A549 (cell line): ENCODE results near the gene WFS1. TPM values are rescaled to one million over a fixed set of nuclear protein-coding genes. Genes with fewer than 3 reads are reported as not detected.

Source experiments
- ATAC-seq, 2 experiments: fragments of 200-7000 bp in 1 of 2; fragments of >200 bp in 1 of 2; cut with Nextera tagmentation in 1 of 2; cut with Tn5 transposase in 1 of 2; 3 replicates each; pipeline versions ENCODE4 v1.8.0 to v1.9.1; 2018 to 2020; ENCODE audit warnings: mild to moderate bottlenecking in 1 of 2, moderate library complexity in 1 of 2
- CTCF ChIA-PET: fragments of 300-600 bp; sonication (Branson Sonifier 250); formaldehyde crosslinking; extraction: SDS; loops from one replicate; lab custom pipeline; 2021; ENCODE audit warnings: antibody characterized with exemption, inconsistent platforms; lab: Yijun Ruan, JAX
- POLR2A ChIA-PET: fragments of 350-600 bp; formaldehyde crosslinking; extraction: SDS; loops from one replicate; lab custom pipeline; 2021; ENCODE audit warnings: antibody characterized with exemption, inconsistent platforms; lab: Yijun Ruan, JAX
- DNase-seq, 2 experiments: peaks; one replicate each; pipeline versions ENCODE4 v3.0.0 to v3.0.0-alpha.2; 2011 to 2016; ENCODE audit warnings: low read depth in 1 of 2, low spot score in 1 of 2
- FAIRE-seq: peaks from 2 replicates; lab custom pipeline; 2011; peaks lifted over from hg19 to GRCh38; lab: Jason Lieb, UNC
- H3K27ac ChIP-seq, 2 experiments: fragments of >200 bp; sonication (Bioruptor Twin); formaldehyde crosslinking; 3 replicates each; pipeline ENCODE4 v1.5.1; 2016 to 2017
- H3K4me1 ChIP-seq: fragments of >200 bp; sonication (Bioruptor Twin); formaldehyde crosslinking; 3 replicates; pipeline ENCODE4 v1.6.1; 2016
- H3K4me2 ChIP-seq: fragments of >200 bp; sonication (Bioruptor Twin); formaldehyde crosslinking; 3 replicates; pipeline ENCODE4 v1.6.1; 2016
- H3K4me3 ChIP-seq: fragments of >200 bp; sonication (Bioruptor Twin); formaldehyde crosslinking; 3 replicates; pipeline ENCODE4 v1.5.1; 2016
- H3K9me3 ChIP-seq: fragments of >200 bp; sonication (Bioruptor Twin); formaldehyde crosslinking; 3 replicates; pipeline ENCODE4 v1.6.1; 2016
- BCL3 ChIP-seq: fragments of >200 bp; sonication (Bioruptor Twin); formaldehyde crosslinking; IDR thresholded peaks from 3 replicates; pipeline ENCODE4 v1.6.1; 2016
- BHLHE40 ChIP-seq: IDR thresholded peaks from 2 replicates; pipeline ENCODE4 v1.6.1; 2012; ENCODE audit warnings: low read depth, low read length, inconsistent platforms
- CBX2 ChIP-seq: fragments of 200-600 bp; sonication (generic); IDR thresholded peaks from 2 replicates; pipeline ENCODE4 v1.6.1; 2016; ENCODE audit warnings: low read depth, mild to moderate bottlenecking, borderline replicate concordance
- CBX8 ChIP-seq: fragments of 200-600 bp; sonication (generic); IDR thresholded peaks from 2 replicates; pipeline ENCODE4 v1.6.1; 2016
- CHD4 ChIP-seq: fragments of 200-600 bp; sonication (generic); IDR thresholded peaks from 2 replicates; pipeline ENCODE4 v1.6.1; 2016; ENCODE audit warnings: antibody characterized with exemption, mild to moderate bottlenecking, borderline replicate concordance
- CTCF ChIP-seq: fragments of >200 bp; sonication (Bioruptor Twin); formaldehyde crosslinking; IDR thresholded peaks from 3 replicates; pipeline ENCODE4 v1.5.1; 2016
- ELK1 ChIP-seq: fragments of 150-350 bp; IDR thresholded peaks from 2 replicates; pipeline ENCODE4 v1.6.1; 2014; ENCODE audit warnings: low read depth, mild to moderate bottlenecking, low read length
- EP300 ChIP-seq, 2 experiments: fragments of >200 bp; sonication (Bioruptor Twin); formaldehyde crosslinking; IDR thresholded peaks; 2 replicates in 1 of 2; 3 replicates in 1 of 2; pipeline ENCODE4 v1.6.1; 2016 to 2017
- HDAC2 ChIP-seq: fragments of 200-600 bp; sonication (generic); IDR thresholded peaks from 2 replicates; pipeline ENCODE4 v1.6.1; 2016
- HOXA7 ChIP-seq: fragments of 250-450 bp; sonication (Bioruptor Pico); IDR thresholded peaks from 2 replicates; pipeline ENCODE4 v1.5.0; 2020; ENCODE audit warnings: mild to moderate bottlenecking, moderate library complexity
- HOXB13 ChIP-seq: fragments of 250-450 bp; sonication (Bioruptor Pico); IDR thresholded peaks from 2 replicates; pipeline ENCODE4 v1.5.0; 2020; ENCODE audit warnings: low read depth, mild to moderate bottlenecking, moderate library complexity
- HOXB5 ChIP-seq: fragments of 250-450 bp; sonication (Bioruptor Pico); IDR thresholded peaks from 2 replicates; pipeline ENCODE4 v1.5.0; 2020; ENCODE audit warnings: mild to moderate bottlenecking, moderate library complexity
- JUN ChIP-seq, 2 experiments: fragments of >200 bp; sonication (Bioruptor Twin); formaldehyde crosslinking; IDR thresholded peaks; 2 replicates in 1 of 2; 3 replicates in 1 of 2; pipeline ENCODE4 v1.6.1; 2016 to 2017
- MAFK ChIP-seq: fragments of 450-650 bp; IDR thresholded peaks from 2 replicates; pipeline ENCODE4 v1.6.1; 2014; ENCODE audit not compliant: partially characterized antibody
- PBX3 ChIP-seq: IDR thresholded peaks from 2 replicates; pipeline ENCODE4 v1.6.1; 2012
- POLR2AphosphoS2 ChIP-seq: conservative IDR thresholded peaks from 2 replicates; pipeline ENCODE4 v1.6.1; 2012; ENCODE audit warnings: low read length, improper control_type of control experiment, inconsistent platforms
- RAD21 ChIP-seq, 2 experiments: fragments of >200 bp in 1 of 2; sonication (Bioruptor Twin) in 1 of 2; formaldehyde crosslinking in 1 of 2; IDR thresholded peaks in 1 of 2; conservative IDR thresholded peaks in 1 of 2; 2 replicates in 1 of 2; 3 replicates in 1 of 2; pipeline ENCODE4 v1.6.1; 2012 to 2018; ENCODE audit warnings: inconsistent platforms in 1 of 2
- RARB ChIP-seq: fragments of 250-450 bp; sonication (Bioruptor Pico); IDR thresholded peaks from 2 replicates; pipeline ENCODE4 v1.8.0; 2021; ENCODE audit warnings: mild to moderate bottlenecking, moderate library complexity
- RCOR1 ChIP-seq: fragments of 150-350 bp; IDR thresholded peaks from 2 replicates; pipeline ENCODE4 v1.6.1; 2014; ENCODE audit warnings: antibody characterized with exemption, low read length, low read depth
- RFX5 ChIP-seq: fragments of 450-650 bp; IDR thresholded peaks from 2 replicates; pipeline ENCODE4 v1.7.1; 2014; ENCODE audit warnings: antibody characterized with exemption, mild to moderate bottlenecking, moderate library complexity
- TFCP2L1 ChIP-seq: fragments of 250-450 bp; sonication (Bioruptor Pico); IDR thresholded peaks from 2 replicates; pipeline ENCODE4 v1.5.0; 2021; ENCODE audit warnings: mild to moderate bottlenecking
- TP53 ChIP-seq: fragments of 250-450 bp; sonication (Bioruptor Pico); IDR thresholded peaks from 2 replicates; pipeline ENCODE4 v1.5.0; 2021; ENCODE audit warnings: mild to moderate bottlenecking, moderate library complexity
- ZNF302 ChIP-seq: fragments of 250-450 bp; sonication (Bioruptor Pico); IDR thresholded peaks from 2 replicates; pipeline ENCODE4 v1.9.0; 2021; ENCODE audit warnings: inconsistent platforms, mild to moderate bottlenecking, moderate library complexity
- WGBS: methylation state at CpG from one replicate; pipeline ENCODE4 v1.1.6; 2017; ENCODE audit errors: missing lambda C conversion rate; 5-methylcytosine and 5-hydroxymethylcytosine counted together
- polyA plus RNA-seq, 4 experiments: library from polyadenylated mRNA; depleted of rRNA in 3 of 4; stranded (reverse); fragments of >200 nt; fragmentation: RNase III in 1 of 4; extraction: RNeasy Plus Mini Kit Qiagen cat#74134 plus additional on column Dnase treatment in 1 of 4; gene quantifications; 2 replicates in 3 of 4; 3 replicates in 1 of 4; pipeline ENCODE4 v1.2.3, GENCODE V29; 2011 to 2017
- TF ChIP-seq, protein P1 (sequence below): fragments of 250-450 bp; sonication (Bioruptor Pico); IDR thresholded peaks from 2 replicates; pipeline ENCODE4 v1.5.0; 2020; ENCODE audit warnings: low read depth, mild to moderate bottlenecking, moderate library complexity
- TF ChIP-seq, protein P2 (sequence below): fragments of 250-450 bp; sonication (Bioruptor Pico); IDR thresholded peaks from 2 replicates; pipeline ENCODE4 v1.5.0; 2021; ENCODE audit warnings: mild to moderate bottlenecking, moderate library complexity, borderline replicate concordance
- TF ChIP-seq, protein P3 (sequence below): IDR thresholded peaks from 2 replicates; pipeline ENCODE4 v1.6.1; 2012

The WFS1 gene
- polyA plus RNA-seq, 2 of the 4 experiments (the other 2 are of a cell fraction): 8.8 to 13.6 TPM

- ChIA-PET POLR2A (no interaction called here), CTCF (interaction anchor here (0.9 to 17.5 kb wide), 4 partner anchors 8 to 292 kb away, joined by 4 to 408 read pairs (median 8); no protein-coding TSS in a partner anchor)
- H3K4me1 ChIP-seq: no peaks in the 10 kb centered on the region
- 47% methylated on average over 14 of the region's 14 CpGs for WGBS
- FAIRE-seq: no peak
- DNase-seq: no peak
- no peak overlapping the region for H3K4me3 ChIP-seq
- H3K4me2 ChIP-seq: no peak overlapping the region
- no peaks in the 10 kb centered on the region for H3K9me3 ChIP-seq
- no peak for ATAC-seq
- TF ChIP-seq CTCF (no peak), RARB (no peak), HOXB5 (no peak), ZNF302 (CRISPR knock-in tag) (no peak), JUN (IDR thresholded peaks at IDR 0.05) (no peak)
- H3K27ac ChIP-seq: no peak overlapping the region
Observed at GRCh38 chr4:6253961-6254360, 15.7 kb upstream of the WFS1 start.

- no peaks in the 10 kb centered on the region for H3K4me1 ChIP-seq
- H3K9me3 ChIP-seq: no peaks in the 10 kb centered on the region
- H3K27ac ChIP-seq: no peak overlapping the region
- ChIA-PET CTCF (interaction anchor here (17.5 kb wide), 1 partner anchor 72 kb away, joined by 408 read pairs; no protein-coding TSS in a partner anchor), POLR2A (no interaction called here)
- FAIRE-seq (no peak), ATAC-seq (no peak), DNase-seq (no peak)
- 57% methylated on average over 9 of the region's 9 CpGs for WGBS
- no peak overlapping the region for H3K4me2 ChIP-seq
- no peak overlapping the region for H3K4me3 ChIP-seq
- TF ChIP-seq HDAC2 (no peak), RAD21 (conservative IDR thresholded peaks at IDR 0.05 in 1 of 2, IDR thresholded peaks at IDR 0.05 in 1 of 2) (no peak), CHD4 (no peak), CBX8 (no peak), POLR2AphosphoS2 (no peak), RFX5 (no peak), PBX3 (no peak), ZNF302 (CRISPR knock-in tag) (no peak), BCL3 (no peak), BHLHE40 (no peak), HOXA7 (CRISPR knock-in tag) (no peak), RCOR1 (no peak), EP300 (IDR thresholded peaks at IDR 0.05) (no peak), TFCP2L1 (CRISPR knock-in tag) (no peak)
Observed at GRCh38 chr4:6256141-6256540, 13.5 kb upstream of the WFS1 start.

DNA sequence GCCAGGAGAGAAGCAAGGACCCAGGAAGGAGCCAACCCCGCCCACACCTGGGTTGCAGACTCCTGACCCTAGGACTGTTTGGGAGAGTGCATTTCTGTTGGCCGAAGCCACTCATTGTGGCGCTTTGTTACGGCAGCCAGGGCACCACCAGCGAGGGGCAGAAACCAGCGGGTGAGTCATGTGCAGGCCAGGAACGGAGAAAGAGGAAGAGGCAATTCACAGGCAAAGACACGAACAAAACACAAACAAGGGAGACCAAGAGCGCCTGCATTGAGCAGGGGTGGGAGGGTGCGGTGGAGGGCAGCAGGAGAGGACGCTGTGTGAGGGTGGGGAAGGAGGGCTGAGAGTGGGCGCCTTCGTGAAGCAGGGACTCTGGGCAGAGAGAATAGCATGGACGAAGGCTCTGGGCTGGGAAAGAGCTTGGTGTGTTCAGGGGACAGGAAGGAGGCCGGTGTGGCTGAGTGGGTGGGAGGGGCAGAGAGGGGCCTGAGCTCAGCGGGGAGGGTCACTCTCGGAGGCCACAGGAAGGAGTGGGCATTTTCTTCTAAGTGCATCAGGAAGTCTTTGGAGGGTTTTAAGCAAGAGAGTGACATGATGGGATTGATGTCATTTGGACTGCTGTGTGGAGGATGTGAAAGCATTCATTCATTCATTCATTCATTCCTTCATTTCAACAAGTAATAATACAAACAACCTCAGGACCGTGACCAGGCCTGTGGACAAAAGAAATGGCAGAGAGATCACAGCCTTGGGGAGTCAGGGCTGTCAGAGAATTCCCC is 12.2 kb upstream of the WFS1 start:
- ATAC-seq: no peak
- H3K4me1 ChIP-seq: no peaks in the 10 kb centered on the region
- no peaks in the 10 kb centered on the region for H3K9me3 ChIP-seq
- no peak overlapping the region for H3K4me2 ChIP-seq
- no peak for DNase-seq
- H3K27ac ChIP-seq: no peak overlapping the region
- 64% methylated on average over 13 of the region's 18 CpGs for WGBS
- no peak overlapping the region for H3K4me3 ChIP-seq
- CTCF ChIA-PET: interaction anchor here (0.5 to 17.5 kb wide), 3 partner anchors 14 to 1209 kb away, joined by 3 to 408 read pairs (median 5); no protein-coding TSS in a partner anchor
- POLR2A ChIA-PET: no interaction called here
- no peak for FAIRE-seq
- no peak for TF ChIP-seq CBX2
- TF ChIP-seq RARB: no peak
- TF ChIP-seq, protein P1, sequence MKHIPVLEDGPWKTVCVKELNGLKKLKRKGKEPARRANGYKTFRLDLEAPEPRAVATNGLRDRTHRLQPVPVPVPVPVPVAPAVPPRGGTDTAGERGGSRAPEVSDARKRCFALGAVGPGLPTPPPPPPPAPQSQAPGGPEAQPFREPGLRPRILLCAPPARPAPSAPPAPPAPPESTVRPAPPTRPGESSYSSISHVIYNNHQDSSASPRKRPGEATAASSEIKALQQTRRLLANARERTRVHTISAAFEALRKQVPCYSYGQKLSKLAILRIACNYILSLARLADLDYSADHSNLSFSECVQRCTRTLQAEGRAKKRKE (CRISPR knock-in tag): no peak
- TF ChIP-seq, protein P2, sequence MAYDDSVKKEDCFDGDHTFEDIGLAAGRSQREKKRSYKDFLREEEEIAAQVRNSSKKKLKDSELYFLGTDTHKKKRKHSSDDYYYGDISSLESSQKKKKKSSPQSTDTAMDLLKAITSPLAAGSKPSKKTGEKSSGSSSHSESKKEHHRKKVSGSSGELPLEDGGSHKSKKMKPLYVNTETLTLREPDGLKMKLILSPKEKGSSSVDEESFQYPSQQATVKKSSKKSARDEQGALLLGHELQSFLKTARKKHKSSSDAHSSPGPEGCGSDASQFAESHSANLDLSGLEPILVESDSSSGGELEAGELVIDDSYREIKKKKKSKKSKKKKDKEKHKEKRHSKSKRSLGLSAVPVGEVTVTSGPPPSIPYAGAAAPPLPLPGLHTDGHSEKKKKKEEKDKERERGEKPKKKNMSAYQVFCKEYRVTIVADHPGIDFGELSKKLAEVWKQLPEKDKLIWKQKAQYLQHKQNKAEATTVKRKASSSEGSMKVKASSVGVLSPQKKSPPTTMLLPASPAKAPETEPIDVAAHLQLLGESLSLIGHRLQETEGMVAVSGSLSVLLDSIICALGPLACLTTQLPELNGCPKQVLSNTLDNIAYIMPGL (CRISPR knock-in tag): no peak
- TF ChIP-seq ELK1: no peak
- TF ChIP-seq, protein P3, sequence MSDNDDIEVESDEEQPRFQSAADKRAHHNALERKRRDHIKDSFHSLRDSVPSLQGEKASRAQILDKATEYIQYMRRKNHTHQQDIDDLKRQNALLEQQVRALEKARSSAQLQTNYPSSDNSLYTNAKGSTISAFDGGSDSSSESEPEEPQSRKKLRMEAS: no peak
- no peak for TF ChIP-seq MAFK
- TF ChIP-seq HOXB13 (CRISPR knock-in tag): no peak
- TF ChIP-seq TP53 (CRISPR knock-in tag): no peak
